PC-3 (cell line): ENCODE results near the gene OLFML2B.

ENCODE experiments used
- CTCF ChIP-seq: fragments of 300-600 bp; sonication (generic); conservative IDR thresholded peaks from 2 replicates; pipeline ENCODE4 v1.5.1; 2017; ENCODE audit warnings: antibody characterized with exemption, low read depth, mild to moderate bottlenecking, low read length
- EZH2 ChIP-seq: fragments of 300-600 bp; sonication (generic); IDR thresholded peaks from one replicate; pipeline ENCODE4 v1.6.1; 2017; ENCODE audit warnings: antibody characterized with exemption, mild to moderate bottlenecking, low read length; ENCODE audit not compliant: unreplicated experiment
- EZH2phosphoT487 ChIP-seq: fragments of 300-600 bp; sonication (generic); IDR thresholded peaks from 2 replicates; pipeline ENCODE4 v1.6.1; 2018; ENCODE audit warnings: mild to moderate bottlenecking, antibody characterized with exemption, low read length, borderline replicate concordance

- TF ChIP-seq CTCF: peak; percentile 29; the same call in 1 of the 2 replicates
- TF ChIP-seq EZH2: no peak
- TF ChIP-seq EZH2phosphoT487: no peak
These were observed 34.6 kb downstream of the OLFML2B start for GRCh38 chr1:161989108-161989507.
